ENCODE measurements around the gene COPZ2.
A peak's percentile ranks its signal among the peaks of the same experiment; 100 is the strongest.

COPZ2 gene

GRCh38 chr17:47982645-47983390 is 54.8 kb downstream of the COPZ2 start:
- no peak for DNase-seq (ENCODE audit: low read depth)
- no peak overlapping the region for H3K4me3 ChIP-seq (ENCODE audit: low read depth, low read length)
- TF ChIP-seq CTCF (conservative IDR thresholded peaks at IDR 0.05; ENCODE audit: low read depth, low read length) = no peak

- DNase-seq (ENCODE audit: low read depth) = no peak
- H3K4me3 ChIP-seq (ENCODE audit: low read depth, low read length) = no peak overlapping the region
- no peak for TF ChIP-seq CTCF (conservative IDR thresholded peaks at IDR 0.05; ENCODE audit: low read depth, low read length)
Measured at GRCh38 chr17:47982091-47982617, 55.4 kb downstream of the COPZ2 start.

- no peak for TF ChIP-seq CTCF (conservative IDR thresholded peaks at IDR 0.05; ENCODE audit: low read depth, low read length)
- no peak overlapping the region for H3K4me3 ChIP-seq (ENCODE audit: low read depth, low read length)
- DNase-seq (ENCODE audit: low read depth) = no peak
Measured at GRCh38 chr17:47981462-47981861, 56.1 kb downstream of the COPZ2 start.

- no peak for TF ChIP-seq CTCF (conservative IDR thresholded peaks at IDR 0.05; ENCODE audit: low read depth, low read length)
- no peak overlapping the region for H3K4me3 ChIP-seq (ENCODE audit: low read depth, low read length)
- no peak for DNase-seq (ENCODE audit: low read depth)
Measured at GRCh38 chr17:47980541-47980940, 57.1 kb downstream of the COPZ2 start.

GRCh38 chr17:47978324-47978723 is 59.3 kb downstream of the COPZ2 start:
- peak; percentile 75 for DNase-seq (ENCODE audit: low read depth)
- H3K4me3 ChIP-seq (ENCODE audit: low read depth, low read length) = no peak overlapping the region
- peak; percentile 86 for TF ChIP-seq CTCF (conservative IDR thresholded peaks at IDR 0.05; ENCODE audit: low read depth, low read length)

Measured in choroid plexus epithelial cell (primary cell).